Esophagus squamous epithelium (tissue), 5 donors: ENCODE results near the gene CTSA. TPM values are rescaled to one million over a fixed set of nuclear protein-coding genes. Genes with fewer than 3 reads are reported as not detected.
"Not testable (repeated sequence)": the region's sequence is repeated elsewhere in the genome, so short reads cannot be mapped to it uniquely, and the experiment has no call there.

Experiments
- DNase-seq: peaks from one replicate; lab custom pipeline; 2025; lab: John Stamatoyannopoulos, UW
- H3K27ac ChIP-seq, 4 donors: fragments of 200-600 bp; sonication (generic); one replicate each; pipeline ENCODE4 v1.5.1; 2016 to 2019; ENCODE audit warnings: mild to moderate bottlenecking in 1 of 4
- H3K27me3 ChIP-seq, 4 donors: fragments of 200-600 bp; sonication (generic); 1 replicate in 3 of 4; 2 replicates in 1 of 4; pipeline versions ENCODE4 v1.5.1 to v1.6.0; 2017 to 2021; ENCODE audit warnings: antibody characterized with exemption in 1 of 4
- H3K36me3 ChIP-seq, 3 donors: fragments of 200-600 bp; sonication (generic); one replicate each; pipeline ENCODE4 v1.5.1; 2016 to 2019
- H3K4me1 ChIP-seq, 3 donors: fragments of 200-600 bp; sonication (generic); one replicate each; pipeline ENCODE4 v1.5.1; 2017 to 2019
- H3K4me3 ChIP-seq, 4 donors: fragments of 200-600 bp; sonication (generic); 1 replicate in 3 of 4; 2 replicates in 1 of 4; pipeline ENCODE4 v1.5.1; 2016 to 2019; ENCODE audit warnings: mild to moderate bottlenecking in 2 of 4, moderate library complexity in 1 of 4
- H3K9me3 ChIP-seq, 3 donors: fragments of 200-600 bp; sonication (generic); one replicate each; pipeline ENCODE4 v1.5.1; 2016 to 2019
- POLR2A ChIP-seq, 4 donors: fragments of 450-650 bp; IDR thresholded peaks; one replicate each; pipeline ENCODE4 v1.6.1; 2017; ENCODE audit warnings: antibody characterized with exemption in 4 of 4, mild to moderate bottlenecking in 4 of 4, moderate library complexity in 3 of 4
- WGBS, 2 donors: methylation state at CpG; one replicate each; pipeline ENCODE4 v1.1.5; 2018; 5-methylcytosine and 5-hydroxymethylcytosine counted together
- intact Hi-C: fragments of 100-400 bp; cut with DNase I; formaldehyde crosslinking; loops from one replicate; pipeline ENCODE4 v1.15.0; 2022
- total RNA-seq, 4 donors: library from RNA; depleted of rRNA; stranded (reverse); fragments of >200 nt; gene quantifications; one replicate each; pipeline ENCODE4 v1.1.0, GENCODE V29; 2016
- TF ChIP-seq, protein P1 (sequence below), 6 experiments: fragments of 450-650 bp in 4 of 6; fragments of 200-600 bp in 2 of 6; sonication (generic) in 2 of 6; IDR thresholded peaks; one replicate each; pipeline ENCODE4 v1.5.1; 2016 to 2019; ENCODE audit warnings: antibody characterized with exemption in 6 of 6, mild to moderate bottlenecking in 4 of 6, moderate library complexity in 4 of 6
- donor health status: DM: yes; HTN: yes; CAD: no.

Gene CTSA
- total RNA-seq, 4 donors from 2014 or later, result 44.5 to 74.8 (median 56.8) TPM

DNA sequence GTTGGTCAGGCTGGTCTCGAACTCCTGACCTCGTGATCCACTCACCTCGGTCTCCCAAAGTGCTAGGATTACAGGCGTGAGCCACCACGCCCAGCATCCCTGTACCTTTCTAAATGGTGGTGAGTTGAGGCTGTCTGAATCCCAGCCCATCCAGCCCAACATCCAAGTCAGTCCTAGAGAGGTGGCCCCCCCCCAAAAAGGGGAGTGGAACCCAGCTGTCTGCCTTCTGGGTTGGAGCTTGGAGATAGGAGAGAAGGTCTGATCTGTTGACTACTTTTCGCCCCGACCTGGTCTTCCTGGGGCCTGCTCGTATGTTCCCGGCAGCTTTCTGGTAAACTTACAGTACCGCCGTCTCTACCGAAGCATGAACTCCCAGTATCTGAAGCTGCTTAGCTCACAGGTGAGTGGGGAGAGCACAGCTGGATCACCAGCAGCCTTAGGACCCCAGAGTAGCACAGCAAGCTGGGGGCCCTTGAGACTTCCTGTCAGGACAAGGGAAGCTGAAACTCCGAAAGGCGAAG, 5.6 kb downstream of the CTSA start:
- no peaks in the 10 kb centered on the region for H3K27me3 ChIP-seq
- 84 to 85% methylated on average over 9 to 10 of the region's 14 CpGs for WGBS, 2 donors
- H3K27ac ChIP-seq, result no peak overlapping the region
- H3K36me3 ChIP-seq, result peaks cover 3 to 94% (median 26%) of the 10 kb centered on the region in 3 donors
- peaks cover 7 to 22% (median 17%) of the 10 kb centered on the region in 3 donors for H3K4me1 ChIP-seq
- no peak overlapping the region for H3K4me3 ChIP-seq
- H3K9me3 ChIP-seq, result no peaks in the 10 kb centered on the region
- TF ChIP-seq POLR2A (IDR thresholded peaks at IDR 0.05), result no peak
- TF ChIP-seq, protein P1, sequence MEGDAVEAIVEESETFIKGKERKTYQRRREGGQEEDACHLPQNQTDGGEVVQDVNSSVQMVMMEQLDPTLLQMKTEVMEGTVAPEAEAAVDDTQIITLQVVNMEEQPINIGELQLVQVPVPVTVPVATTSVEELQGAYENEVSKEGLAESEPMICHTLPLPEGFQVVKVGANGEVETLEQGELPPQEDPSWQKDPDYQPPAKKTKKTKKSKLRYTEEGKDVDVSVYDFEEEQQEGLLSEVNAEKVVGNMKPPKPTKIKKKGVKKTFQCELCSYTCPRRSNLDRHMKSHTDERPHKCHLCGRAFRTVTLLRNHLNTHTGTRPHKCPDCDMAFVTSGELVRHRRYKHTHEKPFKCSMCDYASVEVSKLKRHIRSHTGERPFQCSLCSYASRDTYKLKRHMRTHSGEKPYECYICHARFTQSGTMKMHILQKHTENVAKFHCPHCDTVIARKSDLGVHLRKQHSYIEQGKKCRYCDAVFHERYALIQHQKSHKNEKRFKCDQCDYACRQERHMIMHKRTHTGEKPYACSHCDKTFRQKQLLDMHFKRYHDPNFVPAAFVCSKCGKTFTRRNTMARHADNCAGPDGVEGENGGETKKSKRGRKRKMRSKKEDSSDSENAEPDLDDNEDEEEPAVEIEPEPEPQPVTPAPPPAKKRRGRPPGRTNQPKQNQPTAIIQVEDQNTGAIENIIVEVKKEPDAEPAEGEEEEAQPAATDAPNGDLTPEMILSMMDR (IDR thresholded peaks at IDR 0.05), result no peak
- no peak for DNase-seq
- intact Hi-C loops, result loop anchor here (10.0 kb wide), 1 partner anchor 48 kb away; no protein-coding TSS in a partner anchor

DNA sequence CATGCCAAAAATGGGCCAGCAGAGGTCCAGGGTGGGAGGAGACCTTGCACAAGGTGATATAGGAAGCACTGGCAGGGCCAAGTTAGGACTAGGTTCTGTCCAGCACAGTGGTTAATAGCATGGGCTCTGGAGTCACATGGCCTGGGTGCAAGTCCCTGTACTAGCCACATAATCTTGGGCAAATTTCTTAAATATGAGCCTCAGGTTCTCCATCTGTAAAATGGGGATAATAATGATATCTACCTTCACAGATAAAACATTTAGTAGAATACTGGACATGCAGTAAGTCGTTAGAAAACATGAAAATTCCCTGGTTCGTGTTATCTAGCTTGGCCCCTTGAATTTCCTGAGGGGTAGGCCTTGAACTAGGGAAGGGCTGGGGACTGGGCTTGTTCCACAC, 6.2 kb downstream of the CTSA start:
- Histone ChIP-seq H3K4me1 (peaks cover under 1 to 16% (median 11%) of the 10 kb centered on the region in 3 donors), H3K9me3 (no peaks in the 10 kb centered on the region), H3K27ac (no peak overlapping the region), H3K4me3 (no peak overlapping the region), H3K27me3 (no peaks in the 10 kb centered on the region), H3K36me3 (peaks cover 3 to 100% (median 26%) of the 10 kb centered on the region in 3 donors)
- intact Hi-C loops, result loop anchor here (10.0 kb wide), 1 partner anchor 48 kb away; no protein-coding TSS in a partner anchor
- WGBS, 2 donors, result 62 to 78% methylated on average over 2 of the region's 2 CpGs
- TF ChIP-seq, protein P1 (IDR thresholded peaks at IDR 0.05), result no peak
- no peak for TF ChIP-seq POLR2A (IDR thresholded peaks at IDR 0.05)
- no peak for DNase-seq

DNA sequence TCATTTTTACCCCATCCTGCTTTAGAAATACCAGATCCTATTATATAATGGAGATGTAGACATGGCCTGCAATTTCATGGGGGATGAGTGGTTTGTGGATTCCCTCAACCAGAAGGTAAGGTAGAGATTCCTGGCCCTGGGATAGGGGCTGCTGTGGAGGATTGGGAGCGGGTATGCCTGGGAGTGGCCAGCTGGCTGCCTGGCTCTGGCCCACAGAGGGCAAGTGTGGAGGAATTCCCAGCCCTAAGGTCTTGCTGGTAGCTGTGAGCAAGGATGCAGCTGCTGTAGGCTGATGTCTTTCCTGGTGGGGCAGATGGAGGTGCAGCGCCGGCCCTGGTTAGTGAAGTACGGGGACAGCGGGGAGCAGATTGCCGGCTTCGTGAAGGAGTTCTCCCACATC, 6.6 kb downstream of the CTSA start:
- Histone ChIP-seq H3K27ac (no peak overlapping the region), H3K9me3 (no peaks in the 10 kb centered on the region), H3K4me1 (peaks cover 0 to 12% (median 7%) of the 10 kb centered on the region in 3 donors), H3K27me3 (no peaks in the 10 kb centered on the region), H3K36me3 (peaks cover 3 to 100% (median 26%) of the 10 kb centered on the region in 3 donors), H3K4me3 (no peak overlapping the region)
- 94 to 97% methylated on average over 7 of the region's 7 CpGs for WGBS, 2 donors
- DNase-seq, result no peak
- intact Hi-C loops, result loop anchor here (10.0 kb wide), 1 partner anchor 47 kb away; no protein-coding TSS in a partner anchor
- TF ChIP-seq, protein P1 (IDR thresholded peaks at IDR 0.05), result no peak
- no peak for TF ChIP-seq POLR2A (IDR thresholded peaks at IDR 0.05)

DNA sequence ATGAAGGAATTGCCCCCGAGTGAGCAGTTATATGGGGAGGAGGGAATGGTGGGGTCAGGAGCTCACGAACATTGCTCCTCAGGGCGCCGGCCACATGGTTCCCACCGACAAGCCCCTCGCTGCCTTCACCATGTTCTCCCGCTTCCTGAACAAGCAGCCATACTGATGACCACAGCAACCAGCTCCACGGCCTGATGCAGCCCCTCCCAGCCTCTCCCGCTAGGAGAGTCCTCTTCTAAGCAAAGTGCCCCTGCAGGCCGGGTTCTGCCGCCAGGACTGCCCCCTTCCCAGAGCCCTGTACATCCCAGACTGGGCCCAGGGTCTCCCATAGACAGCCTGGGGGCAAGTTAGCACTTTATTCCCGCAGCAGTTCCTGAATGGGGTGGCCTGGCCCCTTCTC, 7.2 kb downstream of the CTSA start:
- intact Hi-C loops, result loop anchor here (10.0 kb wide), 1 partner anchor 47 kb away; no protein-coding TSS in a partner anchor
- Histone ChIP-seq H3K4me1 (peaks cover 0 to 6% (median 2%) of the 10 kb centered on the region in 3 donors), H3K9me3 (no peaks in the 10 kb centered on the region), H3K27me3 (no peaks in the 10 kb centered on the region), H3K4me3 (no peak overlapping the region), H3K27ac (no peak overlapping the region), H3K36me3 (peaks cover 0 to 100% (median 26%) of the 10 kb centered on the region in 3 donors)
- TF ChIP-seq, protein P1 (IDR thresholded peaks at IDR 0.05), result no peak
- TF ChIP-seq POLR2A (IDR thresholded peaks at IDR 0.05), result no peak
- WGBS, 2 donors, result 78 to 82% methylated on average over 9 of the region's 12 CpGs
- no peak for DNase-seq

GRCh38 chr20:45899046-45899835, 8.1 kb downstream of the CTSA start:
- 79 to 81% methylated on average over 8 to 10 of the region's 13 CpGs for WGBS, 2 donors
- Histone ChIP-seq H3K36me3 (peaks cover 0 to 94% (median 26%) of the 10 kb centered on the region in 3 donors), H3K4me3 (no peak overlapping the region), H3K27me3 (no peaks in the 10 kb centered on the region), H3K9me3 (no peaks in the 10 kb centered on the region), H3K27ac (no peak overlapping the region), H3K4me1 (no peaks in the 10 kb centered on the region)
- no peak for DNase-seq
- no peak for TF ChIP-seq POLR2A (IDR thresholded peaks at IDR 0.05)
- TF ChIP-seq, protein P1 (IDR thresholded peaks at IDR 0.05), result no peak
- intact Hi-C loops, result loop anchor here (10.0 kb wide), 1 partner anchor 46 kb away; no protein-coding TSS in a partner anchor

GRCh38 chr20:45901332-45901731, 10.2 kb downstream of the CTSA start:
- intact Hi-C loops, H3K4me1 ChIP-seq, H3K9me3 ChIP-seq, DNase-seq, H3K4me3 ChIP-seq, H3K27ac ChIP-seq, H3K27me3 ChIP-seq: not testable (repeated sequence)
- H3K36me3 ChIP-seq, result peaks cover 0 to 93% (median 17%) of the 10 kb centered on the region in 3 donors
- WGBS, 2 donors, result 87 to 94% methylated on average over 6 of the region's 6 CpGs
